ENCODE results near the gene WDR20.

WDR20 gene

GRCh38 chr14:102221026-102221425, 81.3 kb downstream of the WDR20 start:
- no peak for DNase-seq (ENCODE audit: low spot score)
- TF ChIP-seq CTCF (IDR thresholded peaks at IDR 0.05; ENCODE audit: extremely low read depth, missing control alignments): no peak

GRCh38 chr14:102222009-102222575, 82.4 kb downstream of the WDR20 start:
- TF ChIP-seq CTCF (IDR thresholded peaks at IDR 0.05; ENCODE audit: extremely low read depth, missing control alignments): no peak
- DNase-seq (ENCODE audit: low spot score): no peak

GRCh38 chr14:102222751-102223150, 83.1 kb downstream of the WDR20 start:
- TF ChIP-seq CTCF (IDR thresholded peaks at IDR 0.05; ENCODE audit: extremely low read depth, missing control alignments): no peak
- DNase-seq (ENCODE audit: low spot score): no peak

GRCh38 chr14:102223682-102224081, 84.0 kb downstream of the WDR20 start:
- no peak for DNase-seq (ENCODE audit: low spot score)

GRCh38 chr14:102225386-102225785, 85.7 kb downstream of the WDR20 start:
- DNase-seq (ENCODE audit: low spot score): no peak
- TF ChIP-seq CTCF (IDR thresholded peaks at IDR 0.05; ENCODE audit: extremely low read depth, missing control alignments): no peak

More at GRCh38 chr14:102223682-102224081, 84.0 kb downstream of the WDR20 start:
- no peak for TF ChIP-seq CTCF (IDR thresholded peaks at IDR 0.05; ENCODE audit: extremely low read depth, missing control alignments)

- TF ChIP-seq CTCF (IDR thresholded peaks at IDR 0.05; ENCODE audit: extremely low read depth, missing control alignments): no peak
- DNase-seq (ENCODE audit: low spot score): no peak
These were observed 86.2 kb downstream of the WDR20 start for GRCh38 chr14:102225936-102226335.

GRCh38 chr14:102226356-102227125, 86.8 kb downstream of the WDR20 start:
- no peak for TF ChIP-seq CTCF (IDR thresholded peaks at IDR 0.05; ENCODE audit: extremely low read depth, missing control alignments)
- DNase-seq (ENCODE audit: low spot score): no peak

All from GM20000 (cell line).